ENCODE data around the gene LTA.

The LTA gene

GRCh38 chr6:31531162-31531561 is 40.9 kb upstream of the LTA start:
- ATAC-seq: no peak
- TF ChIP-seq PPARA (CRISPR knock-in tag; IDR thresholded peaks at IDR 0.05; ENCODE audit: borderline replicate concordance) (no peak), ZNF565 (CRISPR knock-in tag; conservative IDR thresholded peaks at IDR 0.05; ENCODE audit: low read depth) (no peak), TSHZ2 (CRISPR knock-in tag; IDR thresholded peaks at IDR 0.05) (no peak), ARNTL (CRISPR knock-in tag; IDR thresholded peaks at IDR 0.05; ENCODE audit: borderline replicate concordance, low read depth) (no peak), TCF4 (CRISPR knock-in tag; IDR thresholded peaks at IDR 0.05; ENCODE audit: borderline replicate concordance) (no peak), ZFP30 (CRISPR knock-in tag; IDR thresholded peaks at IDR 0.05) (no peak), OSR1 (CRISPR knock-in tag; IDR thresholded peaks at IDR 0.05) (no peak), RARB (CRISPR knock-in tag; IDR thresholded peaks at IDR 0.05) (no peak), GLIS3 (CRISPR knock-in tag; IDR thresholded peaks at IDR 0.05) (no peak)
- TF ChIP-seq, protein P1, sequence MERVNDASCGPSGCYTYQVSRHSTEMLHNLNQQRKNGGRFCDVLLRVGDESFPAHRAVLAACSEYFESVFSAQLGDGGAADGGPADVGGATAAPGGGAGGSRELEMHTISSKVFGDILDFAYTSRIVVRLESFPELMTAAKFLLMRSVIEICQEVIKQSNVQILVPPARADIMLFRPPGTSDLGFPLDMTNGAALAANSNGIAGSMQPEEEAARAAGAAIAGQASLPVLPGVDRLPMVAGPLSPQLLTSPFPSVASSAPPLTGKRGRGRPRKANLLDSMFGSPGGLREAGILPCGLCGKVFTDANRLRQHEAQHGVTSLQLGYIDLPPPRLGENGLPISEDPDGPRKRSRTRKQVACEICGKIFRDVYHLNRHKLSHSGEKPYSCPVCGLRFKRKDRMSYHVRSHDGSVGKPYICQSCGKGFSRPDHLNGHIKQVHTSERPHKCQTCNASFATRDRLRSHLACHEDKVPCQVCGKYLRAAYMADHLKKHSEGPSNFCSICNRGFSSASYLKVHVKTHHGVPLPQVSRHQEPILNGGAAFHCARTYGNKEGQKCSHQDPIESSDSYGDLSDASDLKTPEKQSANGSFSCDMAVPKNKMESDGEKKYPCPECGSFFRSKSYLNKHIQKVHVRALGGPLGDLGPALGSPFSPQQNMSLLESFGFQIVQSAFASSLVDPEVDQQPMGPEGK (CRISPR knock-in tag; IDR thresholded peaks at IDR 0.05; ENCODE audit: borderline replicate concordance): no peak

- no peak for ATAC-seq
- TF ChIP-seq RARB (CRISPR knock-in tag; IDR thresholded peaks at IDR 0.05): no peak
- TF ChIP-seq ZFP30 (CRISPR knock-in tag; IDR thresholded peaks at IDR 0.05): no peak
- no peak for TF ChIP-seq TCF4 (CRISPR knock-in tag; IDR thresholded peaks at IDR 0.05; ENCODE audit: borderline replicate concordance)
Measured at GRCh38 chr6:31531771-31532643, 40.1 kb upstream of the LTA start.

- no peak for ATAC-seq
- TF ChIP-seq, protein P2, sequence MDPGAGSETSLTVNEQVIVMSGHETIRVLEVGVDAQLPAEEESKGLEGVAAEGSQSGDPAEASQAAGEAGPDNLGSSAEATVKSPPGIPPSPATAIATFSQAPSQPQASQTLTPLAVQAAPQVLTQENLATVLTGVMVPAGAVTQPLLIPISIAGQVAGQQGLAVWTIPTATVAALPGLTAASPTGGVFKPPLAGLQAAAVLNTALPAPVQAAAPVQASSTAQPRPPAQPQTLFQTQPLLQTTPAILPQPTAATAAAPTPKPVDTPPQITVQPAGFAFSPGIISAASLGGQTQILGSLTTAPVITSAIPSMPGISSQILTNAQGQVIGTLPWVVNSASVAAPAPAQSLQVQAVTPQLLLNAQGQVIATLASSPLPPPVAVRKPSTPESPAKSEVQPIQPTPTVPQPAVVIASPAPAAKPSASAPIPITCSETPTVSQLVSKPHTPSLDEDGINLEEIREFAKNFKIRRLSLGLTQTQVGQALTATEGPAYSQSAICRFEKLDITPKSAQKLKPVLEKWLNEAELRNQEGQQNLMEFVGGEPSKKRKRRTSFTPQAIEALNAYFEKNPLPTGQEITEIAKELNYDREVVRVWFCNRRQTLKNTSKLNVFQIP (CRISPR knock-in tag; IDR thresholded peaks at IDR 0.05; ENCODE audit: borderline replicate concordance, low read depth): no peak
- TF ChIP-seq GLIS3 (CRISPR knock-in tag; IDR thresholded peaks at IDR 0.05) (no peak), TOX (CRISPR knock-in tag; IDR thresholded peaks at IDR 0.05; ENCODE audit: borderline replicate concordance) (no peak), ISL1 (CRISPR knock-in tag; IDR thresholded peaks at IDR 0.05) (no peak), TSHZ2 (CRISPR knock-in tag; IDR thresholded peaks at IDR 0.05) (no peak), BACH2 (CRISPR knock-in tag; IDR thresholded peaks at IDR 0.05; ENCODE audit: borderline replicate concordance) (no peak), CSDC2 (CRISPR knock-in tag; IDR thresholded peaks at IDR 0.05) (no peak), ESRRG (CRISPR knock-in tag; IDR thresholded peaks at IDR 0.05) (no peak)
- TF ChIP-seq, protein P3, sequence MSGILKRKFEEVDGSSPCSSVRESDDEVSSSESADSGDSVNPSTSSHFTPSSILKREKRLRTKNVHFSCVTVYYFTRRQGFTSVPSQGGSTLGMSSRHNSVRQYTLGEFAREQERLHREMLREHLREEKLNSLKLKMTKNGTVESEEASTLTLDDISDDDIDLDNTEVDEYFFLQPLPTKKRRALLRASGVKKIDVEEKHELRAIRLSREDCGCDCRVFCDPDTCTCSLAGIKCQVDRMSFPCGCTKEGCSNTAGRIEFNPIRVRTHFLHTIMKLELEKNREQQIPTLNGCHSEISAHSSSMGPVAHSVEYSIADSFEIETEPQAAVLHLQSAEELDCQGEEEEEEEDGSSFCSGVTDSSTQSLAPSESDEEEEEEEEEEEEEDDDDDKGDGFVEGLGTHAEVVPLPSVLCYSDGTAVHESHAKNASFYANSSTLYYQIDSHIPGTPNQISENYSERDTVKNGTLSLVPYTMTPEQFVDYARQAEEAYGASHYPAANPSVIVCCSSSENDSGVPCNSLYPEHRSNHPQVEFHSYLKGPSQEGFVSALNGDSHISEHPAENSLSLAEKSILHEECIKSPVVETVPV (CRISPR knock-in tag; IDR thresholded peaks at IDR 0.05): no peak
Measured at GRCh38 chr6:31532644-31533454, 39.2 kb upstream of the LTA start.

Data from SK-N-SH treated with all-trans-retinoic acid at 6 μM for 48 hours (cell line).